HL-60 (cell line): ENCODE results near the gene UBE2V1.

Experiments used
- DNase-seq, 2 experiments: peaks; one replicate each; pipeline ENCODE4 v3.0.0-alpha.2; 2010 to 2020; ENCODE audit warnings: low read depth in 1 of 2, low spot score in 1 of 2
- H3K27ac ChIP-seq: fragments of 250-450 bp; sonication (Bioruptor Pico); replicated peaks from 2 replicates; pipeline ENCODE4 v1.5.1; 2020; ENCODE audit warnings: mild to moderate bottlenecking, moderate library complexity
- H3K27me3 ChIP-seq: fragments of 250-450 bp; sonication (Bioruptor Pico); 2 replicates; pipeline ENCODE4 v1.5.1; 2021; ENCODE audit warnings: mild to moderate bottlenecking, moderate library complexity; ENCODE audit not compliant: insufficient read depth, poor library complexity, severe bottlenecking
- H3K4me3 ChIP-seq: replicated peaks from 2 replicates; pipeline ENCODE4 v1.5.1; 2011; ENCODE audit warnings: mild to moderate bottlenecking, control low read depth, low read length; ENCODE audit not compliant: insufficient read depth
- CTCF ChIP-seq: IDR thresholded peaks from one replicate; pipeline ENCODE4 v1.5.1; 2011; ENCODE audit warnings: low read length, control low read depth, inconsistent platforms; ENCODE audit not compliant: insufficient read depth
- GABPA ChIP-seq: IDR thresholded peaks from 2 replicates; pipeline ENCODE4 v1.6.1; 2012; ENCODE audit warnings: low read depth
- POLR2AphosphoS5 ChIP-seq: IDR thresholded peaks from 2 replicates; pipeline ENCODE4 v1.6.1; 2012; ENCODE audit warnings: low read depth
- REST ChIP-seq: IDR thresholded peaks from 2 replicates; pipeline ENCODE4 v1.6.1; 2012; ENCODE audit warnings: low read depth; ENCODE audit not compliant: insufficient replicate concordance
- SPI1 ChIP-seq: IDR thresholded peaks from 2 replicates; pipeline ENCODE4 v1.6.1; 2012; ENCODE audit warnings: low read depth, mild to moderate bottlenecking, borderline replicate concordance

The UBE2V1 gene

GRCh38 chr20:50130356-50130723, 17.4 kb upstream of the UBE2V1 start:
- Histone ChIP-seq H3K4me3 (no peak overlapping the region), H3K27ac (no peak overlapping the region), H3K27me3 (no peaks in the 10 kb centered on the region)
- DNase-seq, result no peak
- TF ChIP-seq CTCF (no peak), SPI1 (no peak), POLR2AphosphoS5 (no peak), GABPA (no peak), REST (no peak)

- Histone ChIP-seq H3K27ac (no peak overlapping the region), H3K4me3 (no peak overlapping the region), H3K27me3 (no peaks in the 10 kb centered on the region)
- no peak for DNase-seq
- TF ChIP-seq POLR2AphosphoS5 (no peak; the same call in 1 of the 2 replicates), REST (no peak), SPI1 (no peak), GABPA (no peak), CTCF (no peak)
Observed at GRCh38 chr20:50129662-50130355, 16.9 kb upstream of the UBE2V1 start.

GRCh38 chr20:50128520-50128905, 15.6 kb upstream of the UBE2V1 start:
- no peak for DNase-seq
- Histone ChIP-seq H3K27ac (no peak overlapping the region), H3K4me3 (no peak overlapping the region), H3K27me3 (no peaks in the 10 kb centered on the region)
- no peak for TF ChIP-seq SPI1
- TF ChIP-seq CTCF, result no peak
- no peak for TF ChIP-seq POLR2AphosphoS5
- no peak for TF ChIP-seq REST
- TF ChIP-seq GABPA, result no peak
